Hepatocyte (in vitro differentiated cells): Measurements from ENCODE around the gene SSPN.

Experiments
- EZH2 ChIP-seq: fragments of 200-600 bp; sonication (generic); IDR thresholded peaks from 2 replicates; pipeline ENCODE4 v1.6.1; 2016; ENCODE audit warnings: antibody characterized with exemption, mild to moderate bottlenecking, borderline replicate concordance
- EZH2phosphoT487 ChIP-seq: fragments of 200-600 bp; sonication (generic); IDR thresholded peaks from one replicate; pipeline ENCODE4 v1.6.1; 2018; ENCODE audit warnings: antibody characterized with exemption, mild to moderate bottlenecking, low read depth, moderate library complexity; ENCODE audit not compliant: unreplicated experiment, severe bottlenecking
- TF ChIP-seq, protein P1 (sequence below): fragments of 200-600 bp; sonication (generic); IDR thresholded peaks from 2 replicates; pipeline ENCODE4 v1.5.1; 2016; ENCODE audit warnings: antibody characterized with exemption, mild to moderate bottlenecking; ENCODE audit not compliant: poor library complexity

DNA sequence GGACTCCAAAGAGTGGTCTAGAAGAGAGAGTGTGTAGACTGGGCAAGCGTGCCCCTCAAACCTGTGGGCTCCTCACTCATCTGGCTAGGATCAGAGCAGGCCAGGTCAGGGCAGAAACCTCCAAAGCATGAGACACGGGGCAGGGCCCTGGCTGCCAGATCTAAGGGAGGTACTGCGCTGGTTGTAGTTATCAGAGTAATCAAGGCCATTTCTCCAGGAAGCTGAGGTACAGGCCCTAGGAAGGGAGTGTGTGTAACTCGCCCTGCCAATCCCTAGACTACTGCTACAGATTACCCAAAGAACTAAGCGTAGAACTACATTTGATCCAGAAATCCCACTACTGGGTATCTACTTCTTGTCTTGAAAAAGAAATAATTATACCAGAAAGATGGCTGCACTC, 84.5 kb downstream of the SSPN start:
- TF ChIP-seq, protein P1, sequence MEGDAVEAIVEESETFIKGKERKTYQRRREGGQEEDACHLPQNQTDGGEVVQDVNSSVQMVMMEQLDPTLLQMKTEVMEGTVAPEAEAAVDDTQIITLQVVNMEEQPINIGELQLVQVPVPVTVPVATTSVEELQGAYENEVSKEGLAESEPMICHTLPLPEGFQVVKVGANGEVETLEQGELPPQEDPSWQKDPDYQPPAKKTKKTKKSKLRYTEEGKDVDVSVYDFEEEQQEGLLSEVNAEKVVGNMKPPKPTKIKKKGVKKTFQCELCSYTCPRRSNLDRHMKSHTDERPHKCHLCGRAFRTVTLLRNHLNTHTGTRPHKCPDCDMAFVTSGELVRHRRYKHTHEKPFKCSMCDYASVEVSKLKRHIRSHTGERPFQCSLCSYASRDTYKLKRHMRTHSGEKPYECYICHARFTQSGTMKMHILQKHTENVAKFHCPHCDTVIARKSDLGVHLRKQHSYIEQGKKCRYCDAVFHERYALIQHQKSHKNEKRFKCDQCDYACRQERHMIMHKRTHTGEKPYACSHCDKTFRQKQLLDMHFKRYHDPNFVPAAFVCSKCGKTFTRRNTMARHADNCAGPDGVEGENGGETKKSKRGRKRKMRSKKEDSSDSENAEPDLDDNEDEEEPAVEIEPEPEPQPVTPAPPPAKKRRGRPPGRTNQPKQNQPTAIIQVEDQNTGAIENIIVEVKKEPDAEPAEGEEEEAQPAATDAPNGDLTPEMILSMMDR, result no peak
- TF ChIP-seq EZH2phosphoT487, result no peak
- no peak for TF ChIP-seq EZH2
